Transverse colon (tissue), 4 donors: ENCODE measurements around the gene CYTH2. TPM values are rescaled to one million over a fixed set of nuclear protein-coding genes. Genes with fewer than 3 reads are reported as not detected.

ENCODE experiments used
- DNase-seq: peaks from one replicate; pipeline ENCODE4 v3.0.0-alpha.2; 2019
- H3K27ac ChIP-seq, 4 donors: fragments of 200-600 bp; sonication (generic); 2 replicates each; pipeline ENCODE4 v1.5.1; 2016 to 2018; ENCODE audit warnings: inconsistent platforms in 4 of 4
- H3K27me3 ChIP-seq: fragments of 200-600 bp; sonication (generic); 2 replicates; pipeline ENCODE4 v1.5.1; 2017; ENCODE audit warnings: inconsistent platforms
- H3K36me3 ChIP-seq, 4 donors: fragments of 200-600 bp; sonication (generic); 2 replicates each; pipeline ENCODE4 v1.5.1; 2017 to 2019; ENCODE audit warnings: inconsistent platforms in 4 of 4
- H3K4me1 ChIP-seq, 4 donors: fragments of 200-600 bp; sonication (generic); 2 replicates each; pipeline ENCODE4 v1.5.1; 2017 to 2020; ENCODE audit warnings: inconsistent platforms in 4 of 4
- H3K4me3 ChIP-seq, 4 donors: fragments of 200-600 bp; sonication (generic); 1 replicate in 1 of 4; 2 replicates in 3 of 4; pipeline versions ENCODE4 v1.5.1 to v1.6.1; 2017 to 2019; ENCODE audit warnings: inconsistent platforms in 4 of 4
- H3K9me3 ChIP-seq, 2 donors: fragments of 200-600 bp; sonication (generic); 2 replicates each; pipeline ENCODE4 v1.5.1; 2017 to 2019; ENCODE audit warnings: inconsistent platforms in 2 of 2
- CTCF ChIP-seq, 5 experiments: fragments of 200-600 bp in 3 of 5; fragments of 450-650 bp in 2 of 5; sonication (generic) in 3 of 5; IDR thresholded peaks; 1 replicate in 2 of 5; 2 replicates in 3 of 5; pipeline ENCODE4 v1.5.1; 2016 to 2017; ENCODE audit warnings: antibody characterized with exemption in 5 of 5, inconsistent platforms in 3 of 5, mild to moderate bottlenecking in 2 of 5, moderate library complexity in 1 of 5
- EP300 ChIP-seq: sonication (generic); formaldehyde crosslinking; IDR thresholded peaks from one replicate; pipeline ENCODE4 v1.6.1; 2017; ENCODE audit warnings: antibody characterized with exemption, low read depth
- POLR2A ChIP-seq: fragments of 450-650 bp; IDR thresholded peaks from one replicate; pipeline ENCODE4 v1.6.1; 2016; ENCODE audit warnings: antibody characterized with exemption, mild to moderate bottlenecking, moderate library complexity
- POLR2AphosphoS5 ChIP-seq, 3 donors: sonication (generic); formaldehyde crosslinking; IDR thresholded peaks; one replicate each; pipeline ENCODE4 v1.6.1; 2016; ENCODE audit warnings: antibody characterized with exemption in 3 of 3
- WGBS, 2 donors: methylation state at CpG; one replicate each; pipeline ENCODE4 v1.1.5; 2018; ENCODE audit warnings: low coverage in 1 of 2; 5-methylcytosine and 5-hydroxymethylcytosine counted together
- in situ Hi-C, 4 donors: fragments of 200-750 bp; cut with MboI; loops; one replicate each; pipeline versions ENCODE4 v1.15.0 to v1.15.1; 2017; ENCODE audit warnings: low sequenced_read_pairs in 3 of 4, low pct_ligation_motif_present in 1 of 4, low pct_unique_long_range_greater_than_20kb in 1 of 4
- intact Hi-C: fragments of 100-400 bp; cut with DNase I; formaldehyde crosslinking; loops from one replicate; pipeline ENCODE4 v1.15.1; 2023; ENCODE audit warnings: low total_unique reads
- total RNA-seq, 4 donors: library from RNA; depleted of rRNA; stranded (reverse); fragments of >200 nt; gene quantifications; one replicate each; pipeline ENCODE4 v1.1.0, GENCODE V29; 2016

CYTH2 gene
- total RNA-seq, 4 donors from 2014 or later, result 61.1 to 410 (median 171) TPM

GRCh38 chr19:48512504-48513288 lies 43.5 kb downstream of the CYTH2 start:
- Histone ChIP-seq H3K36me3 (no peaks in the 10 kb centered on the region), H3K27me3 (peaks cover 50% of the 10 kb centered on the region), H3K4me3 (no peak overlapping the region), H3K4me1 (peaks cover 0 to 9% (median 4%) of the 10 kb centered on the region in 4 donors), H3K27ac (no peak overlapping the region), H3K9me3 (no peaks in the 10 kb centered on the region)
- DNase-seq, result no peak
- WGBS, 2 donors, result 28 to 30% methylated on average over 13 to 19 of the region's 19 CpGs
- intact Hi-C loops, result no loop called here
- in situ Hi-C loops, result no loop called here
- TF ChIP-seq POLR2AphosphoS5 (IDR thresholded peaks at IDR 0.05) (no peak), EP300 (no peak), CTCF (IDR thresholded peaks at IDR 0.05) (no peak), POLR2A (no peak)

GRCh38 chr19:48513289-48514122 lies 44.3 kb downstream of the CYTH2 start:
- H3K9me3 ChIP-seq, result no peaks in the 10 kb centered on the region
- DNase-seq, result peak; percentile 75
- in situ Hi-C loops (no loop called here), intact Hi-C loops (no loop called here)
- no peaks in the 10 kb centered on the region for H3K36me3 ChIP-seq
- peak overlapping the region; percentile 29 to 58 (median 51) for H3K4me3 ChIP-seq
- H3K27me3 ChIP-seq, result peaks cover 57% of the 10 kb centered on the region
- H3K27ac ChIP-seq, result peak overlapping the region in 2 of 4 donors; percentile 18 to 53
- TF ChIP-seq POLR2AphosphoS5 (IDR thresholded peaks at IDR 0.05) (no peak), EP300 (no peak), POLR2A (no peak)
- 0 to 4% methylated on average over 1 to 36 of the region's 54 CpGs for WGBS, 2 donors
- H3K4me1 ChIP-seq, result peaks cover 0 to 9% (median 4%) of the 10 kb centered on the region in 4 donors

- WGBS, 2 donors, result 45 to 52% methylated on average over 2 to 11 of the region's 11 CpGs
- H3K4me3 ChIP-seq, result no peak overlapping the region
- intact Hi-C loops (no loop called here), in situ Hi-C loops (no loop called here)
- no peaks in the 10 kb centered on the region for H3K9me3 ChIP-seq
- DNase-seq, result no peak
- no peak overlapping the region for H3K27ac ChIP-seq
- no peak for TF ChIP-seq CTCF (IDR thresholded peaks at IDR 0.05)
- TF ChIP-seq POLR2A, result no peak
- no peak for TF ChIP-seq EP300
- no peak for TF ChIP-seq POLR2AphosphoS5 (IDR thresholded peaks at IDR 0.05)
- peaks cover 0 to 9% (median 4%) of the 10 kb centered on the region in 4 donors for H3K4me1 ChIP-seq
- H3K27me3 ChIP-seq, result peaks cover 61% of the 10 kb centered on the region
- H3K36me3 ChIP-seq, result no peaks in the 10 kb centered on the region
These were observed 44.9 kb downstream of the CYTH2 start for GRCh38 chr19:48514123-48514458.

DNA sequence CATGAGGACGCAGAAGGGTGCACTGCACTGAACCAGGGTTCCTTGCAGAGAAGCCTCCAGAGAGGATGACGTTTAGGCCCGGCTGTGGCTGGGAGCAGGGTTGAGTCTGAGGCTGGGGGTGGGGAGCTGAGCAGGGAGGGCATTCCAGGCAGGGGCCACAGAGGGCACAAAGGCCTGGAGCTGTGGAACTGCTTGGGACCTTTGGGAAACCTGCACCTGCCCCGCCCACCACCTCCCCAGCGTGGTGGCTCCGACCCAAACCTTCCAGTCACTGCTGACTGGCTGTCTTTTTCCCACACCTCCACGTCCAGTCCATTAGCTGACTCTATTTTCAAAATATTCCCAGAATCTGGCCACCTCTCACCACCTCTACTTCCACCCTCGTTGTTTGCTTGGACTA lies 47.4 kb downstream of the CYTH2 start:
- WGBS, 2 donors, result 52 to 83% methylated on average over 1 to 8 of the region's 8 CpGs
- no peaks in the 10 kb centered on the region for H3K36me3 ChIP-seq
- TF ChIP-seq CTCF (IDR thresholded peaks at IDR 0.05), result no peak
- TF ChIP-seq POLR2AphosphoS5 (IDR thresholded peaks at IDR 0.05), result no peak
- no peak for TF ChIP-seq EP300
- TF ChIP-seq POLR2A, result no peak
- no peak for DNase-seq
- no peaks in the 10 kb centered on the region for H3K9me3 ChIP-seq
- H3K4me1 ChIP-seq, result peaks cover 0 to 9% (median 3%) of the 10 kb centered on the region in 4 donors
- no peak overlapping the region for H3K4me3 ChIP-seq
- peaks cover 67% of the 10 kb centered on the region for H3K27me3 ChIP-seq
- intact Hi-C loops (no loop called here), in situ Hi-C loops (no loop called here)
- no peak overlapping the region for H3K27ac ChIP-seq
